Osteocyte (in vitro differentiated cells): ENCODE results near the gene TYW5. TPM values are rescaled to one million over a fixed set of nuclear protein-coding genes. Genes with fewer than 3 reads are reported as not detected.

Experiments used
- DNase-seq: peaks from one replicate; pipeline ENCODE4 v3.0.0; 2021; ENCODE audit warnings: mixed read lengths; ENCODE audit not compliant: unreplicated experiment; ENCODE audit errors: extremely low spot score
- H3K27ac Mint-ChIP-seq: one replicate; pipeline ENCODE4 v1.8.0; 2021; ENCODE audit warnings: mild to moderate bottlenecking, mixed read lengths; ENCODE audit not compliant: unreplicated experiment
- H3K27me3 Mint-ChIP-seq: one replicate; pipeline ENCODE4 v1.8.0; 2021; ENCODE audit warnings: mixed read lengths; ENCODE audit not compliant: unreplicated experiment
- H3K36me3 Mint-ChIP-seq: one replicate; pipeline ENCODE4 v1.8.0; 2021; ENCODE audit warnings: mixed read lengths; ENCODE audit not compliant: unreplicated experiment
- H3K4me1 Mint-ChIP-seq: one replicate; pipeline ENCODE4 v1.8.0; 2021; ENCODE audit warnings: mixed read lengths; ENCODE audit not compliant: unreplicated experiment
- H3K4me3 Mint-ChIP-seq: one replicate; pipeline ENCODE4 v1.8.0; 2021; ENCODE audit warnings: mild to moderate bottlenecking, moderate library complexity, mixed read lengths; ENCODE audit not compliant: unreplicated experiment
- H3K9me3 Mint-ChIP-seq: one replicate; pipeline ENCODE4 v1.8.0; 2021; ENCODE audit warnings: mixed read lengths; ENCODE audit not compliant: unreplicated experiment
- total RNA-seq: library from RNA; stranded (reverse); gene quantifications from 2 replicates; pipeline ENCODE4 v1.2.1, GENCODE V29; 2021
- TF ChIP-seq, protein P1 (sequence below): fragments of 200-600 bp; sonication (generic); IDR thresholded peaks from 2 replicates; pipeline ENCODE4 v1.5.0; 2021; ENCODE audit warnings: antibody characterized with exemption, mild to moderate bottlenecking, moderate library complexity

The TYW5 gene
- total RNA-seq, 1 donor from 2014 or later, result 7.9 TPM

DNA sequence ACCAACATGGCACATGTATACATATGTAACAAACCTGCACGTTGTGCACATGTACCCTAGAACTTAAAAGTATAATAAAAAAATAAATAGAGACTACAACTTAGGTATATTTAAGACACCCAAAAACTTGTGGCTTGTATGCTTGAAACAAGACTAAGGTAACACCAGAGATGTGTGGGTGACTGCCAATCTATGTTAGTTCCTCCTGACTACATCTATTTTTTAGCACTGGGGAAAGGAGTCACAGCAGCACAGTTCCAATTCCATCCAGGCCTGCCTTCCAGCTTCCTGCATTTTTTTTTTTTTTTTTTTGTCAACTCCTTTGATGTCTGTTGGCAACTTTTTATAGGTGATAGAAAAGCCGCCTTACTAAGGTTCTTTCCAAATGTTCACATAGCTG lies 26.0 kb downstream of the TYW5 start:
- Mint-ChIP-seq H3K4me3 (no peak overlapping the region), H3K9me3 (no peaks in the 10 kb centered on the region), H3K27ac (no peak overlapping the region), H3K4me1 (peaks cover 6% of the 10 kb centered on the region), H3K36me3 (peaks cover 32% of the 10 kb centered on the region), H3K27me3 (no peaks in the 10 kb centered on the region)
- TF ChIP-seq, protein P1, sequence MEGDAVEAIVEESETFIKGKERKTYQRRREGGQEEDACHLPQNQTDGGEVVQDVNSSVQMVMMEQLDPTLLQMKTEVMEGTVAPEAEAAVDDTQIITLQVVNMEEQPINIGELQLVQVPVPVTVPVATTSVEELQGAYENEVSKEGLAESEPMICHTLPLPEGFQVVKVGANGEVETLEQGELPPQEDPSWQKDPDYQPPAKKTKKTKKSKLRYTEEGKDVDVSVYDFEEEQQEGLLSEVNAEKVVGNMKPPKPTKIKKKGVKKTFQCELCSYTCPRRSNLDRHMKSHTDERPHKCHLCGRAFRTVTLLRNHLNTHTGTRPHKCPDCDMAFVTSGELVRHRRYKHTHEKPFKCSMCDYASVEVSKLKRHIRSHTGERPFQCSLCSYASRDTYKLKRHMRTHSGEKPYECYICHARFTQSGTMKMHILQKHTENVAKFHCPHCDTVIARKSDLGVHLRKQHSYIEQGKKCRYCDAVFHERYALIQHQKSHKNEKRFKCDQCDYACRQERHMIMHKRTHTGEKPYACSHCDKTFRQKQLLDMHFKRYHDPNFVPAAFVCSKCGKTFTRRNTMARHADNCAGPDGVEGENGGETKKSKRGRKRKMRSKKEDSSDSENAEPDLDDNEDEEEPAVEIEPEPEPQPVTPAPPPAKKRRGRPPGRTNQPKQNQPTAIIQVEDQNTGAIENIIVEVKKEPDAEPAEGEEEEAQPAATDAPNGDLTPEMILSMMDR, result no peak
- DNase-seq, result no peak

DNA sequence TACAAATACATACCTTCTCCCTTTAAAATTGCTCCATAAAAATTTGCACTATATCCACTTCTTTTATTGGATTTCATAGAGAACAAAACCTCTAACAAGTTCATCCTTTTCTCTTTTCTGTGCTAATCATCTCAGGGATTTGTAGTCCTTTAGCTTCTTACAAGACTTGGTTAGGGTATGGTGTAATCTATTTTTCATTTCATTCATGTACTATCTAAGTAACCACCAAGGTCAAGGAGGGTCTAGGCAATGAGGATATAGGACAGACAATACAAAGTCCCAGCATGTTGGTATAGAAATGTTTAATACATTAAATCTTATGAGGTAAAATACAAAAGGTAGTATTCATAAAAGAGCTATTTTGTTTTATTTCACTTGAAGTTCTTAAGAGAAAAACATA lies 26.7 kb downstream of the TYW5 start:
- no peak overlapping the region for H3K4me3 Mint-ChIP-seq
- peaks cover 8% of the 10 kb centered on the region for H3K4me1 Mint-ChIP-seq
- no peak for DNase-seq
- H3K36me3 Mint-ChIP-seq, result peaks cover 31% of the 10 kb centered on the region
- TF ChIP-seq, protein P1, result no peak
- no peaks in the 10 kb centered on the region for H3K9me3 Mint-ChIP-seq
- H3K27ac Mint-ChIP-seq, result no peak overlapping the region
- H3K27me3 Mint-ChIP-seq, result no peaks in the 10 kb centered on the region

- TF ChIP-seq, protein P1, result no peak
- Mint-ChIP-seq H3K9me3 (no peaks in the 10 kb centered on the region), H3K36me3 (peaks cover 29% of the 10 kb centered on the region), H3K27me3 (no peaks in the 10 kb centered on the region), H3K27ac (no peak overlapping the region), H3K4me3 (no peak overlapping the region), H3K4me1 (peaks cover 8% of the 10 kb centered on the region)
- DNase-seq, result no peak
Observed at GRCh38 chr2:199928226-199928625, 27.1 kb downstream of the TYW5 start.

GRCh38 chr2:199926806-199927205 lies 28.5 kb downstream of the TYW5 start:
- Mint-ChIP-seq H3K4me3 (no peak overlapping the region), H3K27me3 (no peaks in the 10 kb centered on the region), H3K9me3 (no peaks in the 10 kb centered on the region), H3K36me3 (peaks cover 24% of the 10 kb centered on the region), H3K4me1 (peaks cover 15% of the 10 kb centered on the region), H3K27ac (no peak overlapping the region)
- TF ChIP-seq, protein P1, result no peak
- DNase-seq, result no peak

GRCh38 chr2:199923924-199924323 lies 31.4 kb downstream of the TYW5 start:
- TF ChIP-seq, protein P1, result no peak
- Mint-ChIP-seq H3K27me3 (no peaks in the 10 kb centered on the region), H3K4me3 (no peak overlapping the region), H3K4me1 (peaks cover 15% of the 10 kb centered on the region), H3K9me3 (no peaks in the 10 kb centered on the region), H3K36me3 (peaks cover 21% of the 10 kb centered on the region), H3K27ac (no peak overlapping the region)
- DNase-seq, result no peak
